GM12892 (cell line): ENCODE measurements around the gene KDM8.
"Not testable (repeated sequence)": the region's sequence is repeated elsewhere in the genome, so short reads cannot be mapped to it uniquely, and the experiment has no call there.

Experiments
- DNase-seq: peaks from one replicate; pipeline ENCODE4 v3.0.0; 2011; ENCODE audit not compliant: insufficient read length
- FAIRE-seq: peaks from 2 replicates; lab custom pipeline; 2011; peaks lifted over from hg19 to GRCh38; lab: Jason Lieb, UNC
- POLR2A ChIP-seq: IDR thresholded peaks from 2 replicates; pipeline ENCODE4 v1.6.1; 2011; ENCODE audit warnings: low read depth, low read length, control low read depth
- POLR2AphosphoS5 ChIP-seq: IDR thresholded peaks from 2 replicates; pipeline ENCODE4 v1.6.1; 2011; ENCODE audit warnings: low read depth, low read length, control low read depth
- TAF1 ChIP-seq: IDR thresholded peaks from 2 replicates; pipeline ENCODE4 v1.6.1; 2011; ENCODE audit warnings: low read depth, mild to moderate bottlenecking, control low read depth, low read length, borderline replicate concordance

KDM8 gene

DNA sequence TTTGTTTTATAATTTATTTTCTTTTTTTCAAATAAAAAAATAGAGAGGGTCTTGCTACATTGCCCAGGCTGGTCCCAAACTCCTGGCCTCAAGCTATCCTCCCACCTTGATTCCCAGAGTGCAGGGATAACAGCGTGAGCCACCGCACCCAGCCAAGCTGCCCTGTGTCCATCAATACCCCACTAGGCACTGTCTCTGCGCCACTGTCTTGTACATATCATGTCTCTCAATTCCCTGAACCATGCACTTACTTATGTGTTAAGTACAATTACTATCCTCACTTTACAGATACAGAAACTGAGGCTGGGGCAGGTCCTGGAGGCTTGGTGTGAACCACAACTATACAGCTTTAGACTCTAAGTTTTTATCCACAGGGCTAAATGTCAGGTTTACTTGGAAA is 53.5 kb downstream of the KDM8 start:
- FAIRE-seq: no peak
- TF ChIP-seq POLR2A: no peak
- TF ChIP-seq TAF1: no peak
- TF ChIP-seq POLR2AphosphoS5: no peak
- DNase-seq: no peak

DNA sequence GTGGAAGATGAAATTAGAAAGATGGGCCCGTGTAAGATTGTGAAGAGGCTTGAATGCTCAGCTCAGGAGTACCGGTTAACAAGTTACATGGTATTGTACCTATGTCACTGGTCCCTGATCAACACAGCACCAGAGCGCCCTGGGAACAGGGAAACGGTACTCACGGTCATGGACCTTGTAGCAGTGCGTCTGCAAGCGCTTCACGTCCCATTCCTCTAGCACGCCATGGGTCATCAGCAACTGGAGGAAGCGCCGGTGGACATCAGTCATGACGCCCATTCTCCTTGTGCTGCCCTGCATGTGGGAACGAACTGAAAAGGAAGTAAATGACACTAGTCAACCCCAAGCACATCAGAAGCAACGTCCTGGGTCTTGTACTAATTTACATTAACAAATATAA is 53.9 kb downstream of the KDM8 start:
- no peak for DNase-seq
- FAIRE-seq: no peak
- TF ChIP-seq POLR2AphosphoS5 (no peak), TAF1 (no peak)

DNA sequence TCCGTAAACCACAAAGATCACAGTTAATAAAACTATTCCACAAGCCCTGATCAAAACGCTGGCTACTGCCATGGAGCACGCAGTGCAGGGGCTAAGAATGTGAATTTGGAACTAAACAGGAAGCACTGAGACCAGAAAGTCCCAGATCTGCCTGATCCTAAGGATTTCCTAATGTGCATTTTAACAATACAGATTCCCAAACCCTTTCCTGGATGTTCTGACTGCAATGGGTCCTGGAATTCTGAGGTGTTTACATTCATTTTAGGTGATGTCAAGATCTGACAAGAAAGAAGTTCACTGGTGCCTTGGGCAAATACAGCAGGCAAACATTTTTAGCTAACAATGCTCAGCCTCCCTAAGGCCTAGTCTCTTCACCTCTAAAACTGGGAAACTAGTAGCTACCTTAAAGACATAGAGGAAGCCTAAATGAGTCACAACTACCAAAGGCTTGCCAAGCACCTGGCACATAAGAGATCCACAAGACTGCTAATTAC is 55.0 kb downstream of the KDM8 start:
- no peak for DNase-seq
- TF ChIP-seq POLR2A (no peak), POLR2AphosphoS5 (no peak), TAF1 (no peak)
- no peak for FAIRE-seq

DNA sequence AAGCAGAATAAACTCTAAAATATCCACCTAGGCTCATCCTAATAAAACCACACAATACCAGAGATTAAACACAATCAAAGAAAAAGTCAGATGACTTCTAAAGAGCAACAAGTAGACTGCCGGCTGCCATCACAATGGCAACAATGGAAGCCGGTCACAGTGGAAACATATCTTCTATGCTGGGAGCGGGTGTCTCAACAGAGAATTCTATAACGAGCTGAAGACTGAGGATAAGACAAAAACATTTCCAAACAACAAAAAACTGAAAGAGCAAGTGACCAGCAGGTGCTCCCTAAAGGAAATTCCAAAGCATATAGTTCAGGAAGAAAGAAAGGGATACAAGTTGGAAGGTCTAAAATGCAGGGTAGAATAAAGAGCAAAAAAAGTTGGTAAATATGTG is 56.4 kb downstream of the KDM8 start:
- TF ChIP-seq TAF1: no peak
- TF ChIP-seq POLR2AphosphoS5: no peak
- FAIRE-seq: no peak
- no peak for DNase-seq

DNA sequence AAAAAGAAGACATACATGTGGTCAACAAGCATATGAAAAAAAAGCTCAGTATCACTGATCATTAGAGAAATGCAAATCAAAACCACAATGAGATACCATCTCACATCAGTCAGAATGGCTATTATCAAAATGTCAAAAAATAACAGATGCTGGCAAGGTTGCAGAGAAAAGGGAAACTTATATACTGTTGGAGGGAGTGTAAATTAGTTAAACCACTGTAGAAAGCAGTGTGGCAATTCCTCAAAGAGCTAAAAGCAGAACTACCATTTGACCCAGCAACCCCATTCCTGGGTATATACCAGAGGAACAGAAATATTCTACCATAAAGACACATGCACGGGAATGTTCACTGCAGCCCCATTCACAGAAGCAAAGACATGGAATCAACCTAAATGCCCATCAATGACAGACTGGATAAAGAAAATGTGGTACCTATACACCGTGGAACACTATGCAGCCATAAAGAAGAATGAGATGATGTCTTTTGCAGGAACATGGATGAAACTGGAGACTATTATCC is 59.6 kb downstream of the KDM8 start:
- not testable (repeated sequence) for FAIRE-seq, DNase-seq

- DNase-seq: no peak
- FAIRE-seq: no peak
- TF ChIP-seq POLR2AphosphoS5: no peak
- no peak for TF ChIP-seq TAF1
These were observed 60.8 kb downstream of the KDM8 start for GRCh38 chr16:27264151-27264550.

- FAIRE-seq (no peak), DNase-seq (no peak)
- TF ChIP-seq POLR2AphosphoS5: no peak
- no peak for TF ChIP-seq TAF1
- no peak for TF ChIP-seq POLR2A
These were observed 62.7 kb downstream of the KDM8 start for GRCh38 chr16:27265982-27266381.

DNA sequence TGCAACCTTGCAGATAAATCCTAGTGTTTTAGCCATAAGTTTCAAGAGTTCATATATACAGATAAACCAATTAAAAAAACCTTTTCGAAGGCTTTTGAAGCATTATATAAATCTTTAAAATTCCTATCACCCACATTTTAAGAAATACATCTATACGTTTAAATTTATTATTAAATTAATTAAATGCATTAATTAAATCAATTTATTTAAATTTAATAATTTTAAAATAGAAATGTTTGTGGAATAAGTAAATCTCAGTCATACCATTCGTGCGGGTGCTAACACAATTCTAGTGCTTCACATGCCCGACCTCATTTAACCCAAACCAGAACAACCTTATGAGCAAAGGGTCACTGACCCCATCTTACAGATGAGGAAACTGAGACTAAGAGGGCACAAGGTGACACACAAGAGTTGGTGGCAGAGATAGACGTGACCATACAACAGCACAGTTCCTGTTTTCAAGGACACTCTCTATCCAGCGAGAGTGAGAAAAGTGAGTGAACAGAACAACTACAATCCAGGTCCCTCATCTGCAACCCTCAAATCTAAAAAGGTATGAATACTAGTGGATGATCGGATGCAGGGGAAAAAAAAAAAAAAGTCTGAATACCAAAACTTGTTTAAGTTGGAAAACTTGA is 63.8 kb downstream of the KDM8 start:
- no peak for FAIRE-seq
- TF ChIP-seq TAF1 (no peak), POLR2AphosphoS5 (no peak)
- no peak for DNase-seq

DNA sequence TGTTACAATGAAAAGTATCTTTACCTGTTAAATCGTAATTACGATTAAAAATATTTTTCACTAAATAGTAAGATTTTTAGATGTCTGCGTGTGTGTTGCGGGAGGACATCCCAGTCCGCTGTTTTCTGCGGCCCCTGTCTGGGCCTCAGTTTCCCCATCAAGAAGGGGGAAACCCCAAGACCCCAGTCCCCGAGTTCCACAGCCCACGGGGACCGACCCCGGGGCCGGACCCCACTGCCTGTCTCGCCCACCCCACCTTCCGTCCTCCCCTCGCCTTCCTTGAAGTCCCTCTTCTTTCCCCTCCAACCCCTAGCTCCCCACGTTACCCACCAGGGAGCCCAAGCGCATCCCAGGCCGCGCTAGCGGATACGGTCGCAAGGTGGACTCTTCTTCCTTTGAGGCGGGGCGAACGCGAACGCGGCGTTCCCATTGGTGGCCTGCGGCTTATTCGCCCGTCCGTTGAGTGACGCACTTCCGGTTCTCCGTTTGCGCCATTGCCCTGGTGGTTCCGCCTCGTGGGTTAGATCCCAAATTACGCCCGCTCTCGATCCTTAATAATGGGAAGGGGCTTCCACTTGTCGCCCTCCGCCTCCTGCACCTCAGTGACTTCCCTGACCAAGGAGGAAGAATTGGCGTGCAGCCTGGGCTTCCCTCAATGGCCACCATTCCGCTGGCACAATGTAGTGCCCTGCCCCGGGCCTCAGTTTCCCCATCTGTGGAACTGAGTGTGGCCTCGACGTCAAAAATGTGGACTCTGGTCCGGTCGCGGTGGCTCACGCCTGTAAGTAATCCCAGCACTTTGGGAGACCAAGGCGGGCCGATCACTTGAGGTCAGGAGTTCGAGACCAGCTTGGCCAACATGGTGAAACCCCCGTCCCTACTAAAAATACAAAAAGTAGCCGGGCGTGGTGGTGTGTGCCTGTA is 65.3 kb downstream of the KDM8 start, which contains the start of gene NSMCE1:
Gene NSMCE1, minus strand, starts transcription at position 397 of the 924 bp plus-strand sequence. CDS start 11,202 bp downstream, outside the sequence.
- TF ChIP-seq POLR2A: peak; percentile 92
- TF ChIP-seq TAF1: peak; percentile 76
- TF ChIP-seq POLR2AphosphoS5: peak; percentile 81
- peak; percentile 90 for DNase-seq
- peak; percentile 94 for FAIRE-seq

GRCh38 chr16:27269300-27270150 is 66.2 kb downstream of the KDM8 start:
- TF ChIP-seq TAF1 (no peak), POLR2A (no peak)
- no peak for FAIRE-seq
- no peak for DNase-seq

DNA sequence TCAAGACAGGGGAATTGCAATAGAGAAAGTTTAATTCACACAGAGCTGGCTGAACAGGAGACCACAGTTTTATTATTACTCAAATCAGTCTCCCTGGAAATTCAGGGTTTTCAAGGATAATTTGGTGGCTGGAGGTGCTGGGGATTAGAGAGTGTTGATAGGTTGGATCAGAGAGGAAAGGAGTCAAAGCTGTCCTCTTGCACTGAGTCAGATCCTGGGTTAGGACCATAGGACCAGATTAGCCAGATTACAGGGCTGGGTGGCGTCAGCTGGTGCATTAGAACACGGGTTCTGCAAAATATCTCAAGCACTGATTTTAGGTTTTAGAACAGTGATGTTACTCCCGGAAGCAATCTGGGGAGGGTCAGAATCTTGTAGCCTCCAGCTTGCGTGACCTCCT is 67.0 kb downstream of the KDM8 start:
- DNase-seq (no peak), FAIRE-seq (no peak)
- TF ChIP-seq POLR2AphosphoS5 (no peak), POLR2A (no peak), TAF1 (no peak)
